Measurements from ENCODE around the gene C16orf92.

C16orf92 gene

DNA sequence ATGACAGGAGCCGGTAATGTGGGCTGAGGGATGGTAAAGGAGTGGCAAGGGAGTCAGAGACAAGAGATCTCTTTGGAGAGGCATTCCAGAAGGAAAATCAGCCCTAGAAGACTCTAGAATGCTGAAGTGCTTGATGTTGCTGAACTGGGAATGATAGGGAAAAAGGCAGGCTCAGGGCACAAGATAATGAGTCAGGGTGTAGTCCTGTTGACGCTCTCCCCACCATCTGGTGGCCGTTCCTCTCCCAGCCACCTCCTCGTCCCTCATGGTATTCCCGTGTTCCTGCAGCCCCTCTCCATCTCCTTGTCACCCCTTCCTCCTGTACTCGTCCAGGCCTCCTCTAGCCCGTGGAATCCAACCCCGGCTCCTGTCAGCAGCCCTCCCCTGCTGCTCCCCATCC, 31.5 kb downstream of the C16orf92 start:
- no peaks in the 10 kb centered on the region for H3K4me1 ChIP-seq (ENCODE audit: insufficient read depth, low read length)
- H3K9me3 ChIP-seq (ENCODE audit: insufficient read depth, low read depth, low read length), result no peaks in the 10 kb centered on the region
- no peak overlapping the region for H3K27ac ChIP-seq (ENCODE audit: low read length)
- no peak overlapping the region for H3K9ac ChIP-seq (ENCODE audit: low read depth, low read length)
- H3K4me3 ChIP-seq (ENCODE audit: low read length), result no peak overlapping the region
- no peaks in the 10 kb centered on the region; the same call in 1 of the 2 replicates for H3K27me3 ChIP-seq (ENCODE audit: insufficient read depth, low read length)
- H3K36me3 ChIP-seq (ENCODE audit: insufficient read depth, low read depth, low read length), result no peaks in the 10 kb centered on the region

DNA sequence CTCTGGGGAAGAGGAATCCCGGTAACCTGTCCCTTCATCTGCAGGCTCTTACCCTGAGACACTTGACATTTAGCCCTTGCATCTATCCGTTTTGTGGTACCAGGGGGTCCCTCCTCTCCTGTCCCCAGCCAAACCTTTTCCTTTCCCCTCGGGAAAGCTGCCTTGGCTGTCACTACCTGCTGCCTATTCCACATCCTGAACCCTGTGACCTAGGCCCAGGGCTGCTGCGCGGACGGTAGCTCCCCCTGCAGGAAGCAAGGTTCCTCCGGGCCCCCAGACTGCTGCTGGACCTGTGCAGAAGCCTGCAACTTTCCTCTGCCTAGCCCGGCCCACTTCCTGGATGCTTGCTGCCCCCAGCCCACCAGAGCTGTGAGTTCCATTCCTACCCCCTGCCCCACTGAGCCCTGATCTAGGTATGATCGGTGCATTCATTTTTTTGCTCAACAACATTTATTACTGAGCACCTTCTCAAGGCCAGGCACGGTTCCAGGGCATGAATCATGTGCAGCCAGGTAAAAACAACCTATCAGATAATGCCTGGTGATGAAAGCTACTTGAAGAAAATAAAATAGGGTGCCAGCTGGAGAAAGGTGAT, 32.1 kb downstream of the C16orf92 start:
- no peak overlapping the region for H3K27ac ChIP-seq (ENCODE audit: low read length)
- no peaks in the 10 kb centered on the region for H3K36me3 ChIP-seq (ENCODE audit: insufficient read depth, low read depth, low read length)
- no peak overlapping the region for H3K4me3 ChIP-seq (ENCODE audit: low read length)
- no peaks in the 10 kb centered on the region for H3K4me1 ChIP-seq (ENCODE audit: insufficient read depth, low read length)
- H3K27me3 ChIP-seq (ENCODE audit: insufficient read depth, low read length), result no peaks in the 10 kb centered on the region; the same call in 1 of the 2 replicates
- H3K9me3 ChIP-seq (ENCODE audit: insufficient read depth, low read depth, low read length), result no peaks in the 10 kb centered on the region
- H3K9ac ChIP-seq (ENCODE audit: low read depth, low read length), result no peak overlapping the region

DNA sequence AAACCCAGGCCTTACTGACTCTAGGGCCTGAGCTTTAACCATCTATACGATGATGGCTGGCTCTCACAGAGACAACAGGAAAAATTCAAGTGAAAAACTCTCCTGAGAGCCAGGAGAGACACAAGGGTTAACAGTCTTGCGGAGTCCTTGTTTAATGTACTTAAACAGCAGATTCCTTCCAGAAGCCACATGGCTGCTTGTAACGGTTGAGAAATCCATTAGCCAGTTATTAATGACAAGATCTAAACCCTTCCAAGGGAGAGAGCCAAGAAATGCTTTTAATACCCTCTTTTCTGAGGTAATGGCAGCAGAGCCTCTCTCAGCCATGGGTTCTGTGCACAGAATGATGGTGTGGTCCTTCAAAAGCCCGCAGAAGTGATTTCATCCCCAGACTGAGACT, 37.3 kb downstream of the C16orf92 start:
- Histone ChIP-seq H3K4me3 (ENCODE audit: low read length) (no peak overlapping the region), H3K9me3 (ENCODE audit: insufficient read depth, low read depth, low read length) (no peaks in the 10 kb centered on the region), H3K4me1 (ENCODE audit: insufficient read depth, low read length) (peaks cover 5% of the 10 kb centered on the region; the same call in 1 of the 2 replicates), H3K27ac (ENCODE audit: low read length) (no peak overlapping the region), H3K27me3 (ENCODE audit: insufficient read depth, low read length) (no peaks in the 10 kb centered on the region), H3K36me3 (ENCODE audit: insufficient read depth, low read depth, low read length) (no peaks in the 10 kb centered on the region), H3K9ac (ENCODE audit: low read depth, low read length) (no peak overlapping the region)

DNA sequence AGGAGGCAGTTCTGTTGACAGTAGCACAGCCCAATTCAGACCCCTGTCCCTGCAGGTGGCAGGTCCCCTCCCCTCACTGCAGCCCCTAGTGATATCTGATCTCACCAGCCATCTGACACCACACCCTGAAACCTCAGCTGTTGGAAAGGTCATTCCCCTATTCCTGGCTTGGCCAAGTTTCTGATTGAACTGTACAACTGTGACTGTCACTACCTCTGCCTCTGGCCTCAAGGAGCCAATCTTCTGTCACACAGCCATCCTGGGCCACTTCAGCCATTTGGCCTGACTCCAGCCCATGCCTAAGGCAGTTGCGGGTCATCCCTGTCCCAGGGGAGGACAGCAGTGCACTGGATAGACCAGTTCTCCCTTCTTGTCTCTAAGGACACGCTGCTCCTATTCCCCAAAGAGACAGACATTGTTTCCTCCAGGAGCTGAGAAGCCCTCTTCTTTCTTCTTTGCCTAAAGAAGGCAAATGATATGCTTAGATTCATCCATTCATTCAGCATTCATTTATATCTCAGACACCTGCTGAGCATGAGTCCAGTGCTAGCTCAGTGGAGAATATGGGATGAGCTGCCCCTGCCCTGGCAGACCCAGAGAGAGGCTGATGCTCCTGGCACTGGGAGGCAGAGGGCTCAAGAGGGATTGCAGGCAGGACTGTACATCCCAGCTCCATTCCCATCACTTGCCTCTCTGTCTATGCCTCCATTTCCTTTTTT, 38.0 kb downstream of the C16orf92 start:
- Histone ChIP-seq H3K27me3 (ENCODE audit: insufficient read depth, low read length) (no peaks in the 10 kb centered on the region), H3K27ac (ENCODE audit: low read length) (no peak overlapping the region), H3K4me3 (ENCODE audit: low read length) (no peak overlapping the region), H3K9ac (ENCODE audit: low read depth, low read length) (no peak overlapping the region), H3K9me3 (ENCODE audit: insufficient read depth, low read depth, low read length) (no peaks in the 10 kb centered on the region), H3K36me3 (ENCODE audit: insufficient read depth, low read depth, low read length) (no peaks in the 10 kb centered on the region), H3K4me1 (ENCODE audit: insufficient read depth, low read length) (peaks cover 5% of the 10 kb centered on the region; the same call in 1 of the 2 replicates)

DNA sequence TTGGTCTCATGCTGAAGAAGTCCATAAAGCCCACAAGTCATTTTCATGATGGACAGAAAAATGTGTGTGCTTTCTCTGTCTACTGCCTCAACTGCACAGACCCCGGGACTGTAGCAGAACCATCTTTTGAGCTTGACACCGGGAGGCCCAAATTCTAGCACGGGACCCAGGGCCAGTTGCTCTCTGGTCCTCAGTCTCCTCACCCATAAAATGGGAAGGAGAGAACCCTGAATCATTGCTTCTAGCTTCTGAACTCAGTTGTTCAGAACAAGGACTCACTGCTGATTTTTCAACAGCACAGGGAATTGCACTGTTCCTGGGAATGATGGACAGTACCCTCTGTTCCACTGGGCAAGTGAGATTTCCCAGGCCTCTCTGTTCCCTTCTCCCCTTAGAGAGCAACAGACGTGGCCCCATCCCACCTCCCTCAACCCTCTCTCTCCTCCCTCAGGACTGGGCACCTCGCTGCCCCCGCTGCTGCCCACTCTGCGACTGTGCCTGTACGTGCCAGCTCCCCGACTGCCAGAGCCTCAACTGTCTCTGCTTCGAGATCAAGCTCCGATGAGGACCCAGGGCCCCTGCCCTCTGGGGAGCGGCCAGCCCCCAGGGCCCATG, 40.4 kb downstream of the C16orf92 start:
- Histone ChIP-seq H3K4me3 (ENCODE audit: low read length) (peak overlapping the region; percentile 97), H3K9ac (ENCODE audit: low read depth, low read length) (peak overlapping the region; percentile 97; the same call in 1 of the 2 replicates), H3K4me1 (ENCODE audit: insufficient read depth, low read length) (peaks cover 11% of the 10 kb centered on the region; the same call in 1 of the 2 replicates), H3K36me3 (ENCODE audit: insufficient read depth, low read depth, low read length) (peaks cover 17% of the 10 kb centered on the region), H3K9me3 (ENCODE audit: insufficient read depth, low read depth, low read length) (no peaks in the 10 kb centered on the region), H3K27me3 (ENCODE audit: insufficient read depth, low read length) (no peaks in the 10 kb centered on the region), H3K27ac (ENCODE audit: low read length) (peak overlapping the region; percentile 75)

DNA sequence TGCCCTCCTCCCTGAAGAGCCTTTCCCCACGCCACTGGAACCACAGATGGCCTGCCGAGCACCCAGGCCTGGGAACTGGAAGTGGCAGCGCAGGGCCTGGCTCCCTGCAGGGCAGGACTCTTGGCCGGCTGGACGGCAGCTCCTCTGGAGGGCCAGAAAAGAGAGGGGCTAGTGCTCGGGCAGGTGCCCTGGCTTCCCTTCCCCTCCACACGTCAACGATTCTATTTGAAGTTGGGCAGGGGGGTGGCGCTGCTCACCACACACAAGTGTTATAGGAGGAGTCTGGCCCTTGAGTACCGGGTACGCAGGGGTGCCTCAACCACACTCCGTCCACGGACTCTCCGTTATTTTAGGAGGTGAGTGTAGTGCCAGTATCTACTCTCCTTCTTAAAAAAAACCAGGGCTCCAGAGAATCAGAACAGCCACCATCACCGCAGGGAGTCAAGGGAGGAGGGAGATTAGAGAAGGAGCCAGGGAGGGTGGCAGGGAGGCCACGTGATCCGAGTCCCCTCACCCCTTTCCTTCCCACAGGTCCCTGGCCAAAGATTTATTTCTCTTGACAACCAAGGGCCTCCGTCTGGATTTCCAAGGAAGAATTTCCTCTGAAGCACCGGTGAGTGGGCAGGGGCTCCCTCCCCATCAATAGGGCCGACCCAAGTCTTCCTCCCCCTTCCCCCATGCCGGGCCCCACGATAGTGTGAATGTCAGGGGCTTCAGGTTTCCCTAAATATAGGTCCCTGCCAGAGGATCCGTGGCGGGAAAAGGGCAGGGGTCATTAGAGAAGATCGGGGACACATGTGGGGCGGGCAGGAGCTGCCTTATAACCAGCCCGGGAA, 41.1 kb downstream of the C16orf92 start:
- H3K9ac ChIP-seq (ENCODE audit: low read depth, low read length), result peak overlapping the region; percentile 97; the same call in 1 of the 2 replicates
- H3K4me3 ChIP-seq (ENCODE audit: low read length), result peak overlapping the region; percentile 97
- no peaks in the 10 kb centered on the region for H3K9me3 ChIP-seq (ENCODE audit: insufficient read depth, low read depth, low read length)
- H3K27me3 ChIP-seq (ENCODE audit: insufficient read depth, low read length), result no peaks in the 10 kb centered on the region
- H3K4me1 ChIP-seq (ENCODE audit: insufficient read depth, low read length), result peaks cover 11% of the 10 kb centered on the region; the same call in 1 of the 2 replicates
- peak overlapping the region; percentile 75 for H3K27ac ChIP-seq (ENCODE audit: low read length)
- H3K36me3 ChIP-seq (ENCODE audit: insufficient read depth, low read depth, low read length), result peaks cover 24% of the 10 kb centered on the region

DNA sequence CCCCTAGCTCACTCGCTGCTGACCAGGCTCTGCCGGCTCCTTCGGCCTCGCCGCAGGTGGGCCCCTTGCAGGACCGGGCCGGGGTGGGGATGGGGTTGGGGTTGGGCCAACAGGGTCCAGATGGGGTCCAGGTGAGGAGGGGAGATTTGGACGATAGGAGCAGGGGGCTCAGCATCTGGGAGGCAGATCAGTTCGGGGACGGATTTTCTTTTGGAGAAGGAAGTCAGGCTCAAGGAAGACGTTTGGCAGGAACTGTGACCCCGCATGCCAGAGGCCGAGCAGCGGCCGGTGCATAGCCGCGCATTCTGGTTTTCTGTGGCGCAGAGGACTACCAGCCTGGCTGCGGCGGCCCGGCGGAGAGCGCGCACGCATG, 41.7 kb downstream of the C16orf92 start:
- Histone ChIP-seq H3K4me1 (ENCODE audit: insufficient read depth, low read length) (peaks cover 11% of the 10 kb centered on the region; the same call in 1 of the 2 replicates), H3K27me3 (ENCODE audit: insufficient read depth, low read length) (no peaks in the 10 kb centered on the region), H3K27ac (ENCODE audit: low read length) (peak overlapping the region; percentile 75), H3K4me3 (ENCODE audit: low read length) (peak overlapping the region; percentile 97), H3K9ac (ENCODE audit: low read depth, low read length) (peak overlapping the region; percentile 97; the same call in 1 of the 2 replicates), H3K9me3 (ENCODE audit: insufficient read depth, low read depth, low read length) (no peaks in the 10 kb centered on the region), H3K36me3 (ENCODE audit: insufficient read depth, low read depth, low read length) (peaks cover 30% of the 10 kb centered on the region)

DNA sequence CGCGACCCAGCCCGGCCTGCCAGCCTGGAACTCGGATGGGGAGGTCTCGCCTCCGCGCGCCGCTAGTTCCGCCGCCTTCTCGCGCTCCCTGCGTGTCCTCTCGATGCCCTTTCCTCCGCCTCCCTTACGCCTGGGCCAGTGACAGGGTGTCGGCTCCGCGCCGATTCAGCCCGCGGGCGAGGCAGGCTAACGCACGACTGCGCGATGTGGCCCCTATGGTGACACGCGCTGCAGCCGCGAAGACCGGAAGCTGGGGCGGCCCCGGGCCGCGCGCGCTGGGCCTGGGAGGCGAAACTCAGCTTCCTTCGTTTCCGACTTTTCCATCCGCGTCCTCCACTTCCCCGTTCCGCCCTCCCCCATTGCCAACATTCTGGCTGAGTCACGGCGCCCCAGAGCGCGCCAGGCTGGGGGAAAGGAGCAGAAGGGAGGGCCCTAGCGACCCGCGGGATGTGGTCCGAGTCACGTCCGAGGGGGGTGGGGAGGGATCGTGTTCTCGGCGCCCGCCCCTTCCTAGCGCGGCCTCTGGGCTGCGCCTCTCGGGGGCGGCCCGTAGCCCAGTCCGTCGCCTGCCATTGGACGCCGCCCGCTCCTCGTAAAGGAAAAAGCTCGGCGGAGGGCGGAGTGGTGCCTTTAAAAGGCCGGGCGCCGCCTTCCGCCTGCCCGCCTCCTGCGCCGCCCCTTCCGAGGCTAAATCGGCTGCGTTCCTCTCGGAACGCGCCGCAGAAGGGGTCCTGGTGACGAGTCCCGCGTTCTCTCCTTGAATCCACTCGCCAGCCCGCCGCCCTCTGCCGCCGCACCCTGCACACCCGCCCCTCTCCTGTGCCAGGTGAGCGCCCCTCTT, 42.3 kb downstream of the C16orf92 start, which contains the start of gene ALDOA:
TSS of gene ALDOA (plus strand) at position 659 of the 841 bp plus-strand sequence. CDS start 1,138 bp downstream, outside the sequence.
- no peaks in the 10 kb centered on the region for H3K9me3 ChIP-seq (ENCODE audit: insufficient read depth, low read depth, low read length)
- peaks cover 11% of the 10 kb centered on the region; the same call in 1 of the 2 replicates for H3K4me1 ChIP-seq (ENCODE audit: insufficient read depth, low read length)
- peaks cover 36% of the 10 kb centered on the region for H3K36me3 ChIP-seq (ENCODE audit: insufficient read depth, low read depth, low read length)
- peak within 1 kb of the TSS; percentile 97 for H3K4me3 ChIP-seq (ENCODE audit: low read length)
- H3K27me3 ChIP-seq (ENCODE audit: insufficient read depth, low read length), result no peaks in the 10 kb centered on the region
- peak within 1 kb of the TSS; percentile 93 for H3K27ac ChIP-seq (ENCODE audit: low read length)
- peak within 1 kb of the TSS; percentile 97 for H3K9ac ChIP-seq (ENCODE audit: low read depth, low read length)

DNA sequence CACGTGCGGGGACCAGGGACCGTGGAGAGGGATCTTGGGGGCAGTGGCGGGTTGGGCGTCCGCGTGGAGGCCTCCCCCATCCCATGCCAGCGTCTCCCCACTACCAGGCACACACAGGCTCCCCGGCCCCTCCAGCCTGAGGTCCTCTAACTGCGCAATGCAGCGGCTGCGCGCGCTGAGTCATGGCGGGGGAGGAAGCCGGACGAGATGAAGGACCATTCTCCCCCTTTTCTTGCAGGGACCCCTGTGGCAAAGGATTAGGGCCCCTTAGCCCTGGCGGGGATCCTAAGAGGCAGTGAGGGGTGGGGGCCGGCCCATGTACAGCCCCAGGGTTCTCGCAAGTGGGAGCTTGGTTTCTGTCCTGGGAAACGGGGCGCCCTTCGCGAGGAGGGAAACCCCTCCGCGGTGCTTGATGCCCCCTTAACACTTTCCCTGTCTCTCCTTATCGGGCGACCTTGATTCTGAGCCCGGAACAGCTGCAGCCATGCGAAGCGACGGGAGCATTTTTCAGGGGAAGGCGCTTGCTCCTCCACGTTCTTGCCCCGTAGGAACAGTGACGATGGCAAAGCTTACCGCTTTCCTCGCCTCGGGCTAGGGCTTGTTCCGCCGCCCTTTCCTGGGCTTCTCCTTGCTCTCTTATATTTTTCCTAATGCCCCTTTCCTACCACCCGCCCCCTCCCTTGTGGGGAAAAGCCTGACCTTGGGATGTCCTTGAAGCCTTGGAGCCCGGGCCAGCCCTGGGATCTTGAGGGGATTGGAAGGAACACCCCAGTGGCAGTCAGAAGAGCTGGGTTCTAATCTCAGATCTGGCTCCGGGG, 43.2 kb downstream of the C16orf92 start:
- peaks cover 45% of the 10 kb centered on the region for H3K36me3 ChIP-seq (ENCODE audit: insufficient read depth, low read depth, low read length)
- H3K9me3 ChIP-seq (ENCODE audit: insufficient read depth, low read depth, low read length), result no peaks in the 10 kb centered on the region
- peak overlapping the region; percentile 97 for H3K4me3 ChIP-seq (ENCODE audit: low read length)
- peak overlapping the region; percentile 97 for H3K9ac ChIP-seq (ENCODE audit: low read depth, low read length)
- no peaks in the 10 kb centered on the region for H3K27me3 ChIP-seq (ENCODE audit: insufficient read depth, low read length)
- peak overlapping the region; percentile 93 for H3K27ac ChIP-seq (ENCODE audit: low read length)
- H3K4me1 ChIP-seq (ENCODE audit: insufficient read depth, low read length), result peaks cover 11% of the 10 kb centered on the region; the same call in 1 of the 2 replicates

All from iPS-20b (cell line).